Ovary (tissue), 9 donors: ENCODE results near the gene COLQ. TPM values are rescaled to one million over a fixed set of nuclear protein-coding genes. Genes with fewer than 3 reads are reported as not detected.

Experiments
- DNase-seq, 5 donors: peaks; one replicate each; pipeline ENCODE4 v3.0.0-alpha.2; 2019 to 2020
- H3K27ac ChIP-seq, 2 donors: fragments of 200-600 bp; one replicate each; pipeline versions ENCODE4 v1.5.1 to v1.8.0; 2019 to 2022
- H3K27me3 ChIP-seq: fragments of 200-600 bp; one replicate; pipeline ENCODE4 v1.8.0; 2022
- H3K36me3 ChIP-seq: fragments of 200-600 bp; sonication (generic); one replicate; pipeline ENCODE4 v1.5.1; 2019
- H3K4me1 ChIP-seq: one replicate; pipeline ENCODE4 v1.8.1; 2013; ENCODE audit warnings: mild to moderate bottlenecking, moderate library complexity; ENCODE audit not compliant: insufficient read depth
- H3K4me3 ChIP-seq: fragments of 200-600 bp; sonication (generic); one replicate; pipeline ENCODE4 v1.5.1; 2017
- H3K9me3 ChIP-seq, 2 donors: fragments of 200-600 bp in 1 of 2; sonication (generic) in 1 of 2; one replicate each; pipeline versions ENCODE4 v1.5.1 to v1.8.1; 2013 to 2019; ENCODE audit warnings: mild to moderate bottlenecking in 1 of 2, moderate library complexity in 1 of 2
- EP300 ChIP-seq: sonication (generic); formaldehyde crosslinking; IDR thresholded peaks from one replicate; pipeline ENCODE4 v1.6.1; 2017; ENCODE audit warnings: antibody characterized with exemption
- POLR2A ChIP-seq: fragments of 450-650 bp; IDR thresholded peaks from one replicate; pipeline ENCODE4 v1.6.1; 2017; ENCODE audit warnings: antibody characterized with exemption, mild to moderate bottlenecking, moderate library complexity
- WGBS, 3 donors: extraction: QIAGEN DNeasy Blood & Tissue Kit in 1 of 3; methylation state at CpG; one replicate each; pipeline versions ENCODE4 v1.1.5 to v1.1.7; 2013 to 2017; 5-methylcytosine and 5-hydroxymethylcytosine counted together
- intact Hi-C, 4 donors: fragments of 100-400 bp; cut with DNase I; formaldehyde crosslinking; loops; one replicate each; pipeline versions ENCODE4 v1.11.0 to v1.15.1; 2022 to 2023
- polyA plus RNA-seq, 2 donors: library from polyadenylated mRNA; stranded (reverse); fragments of 200-250 nt in 1 of 2; fragments of 350-450 nt in 1 of 2; fragmentation: Illumina TruSeq in 1 of 2; extraction: RNeasy Lipid Tissue Mini Kit (QIAGEN cat#74804) in 1 of 2; gene quantifications; one replicate each; pipeline ENCODE4 v1.2.3, GENCODE V29; 2013 to 2014
- total RNA-seq, 7 donors: library from RNA; depleted of rRNA in 2 of 7; stranded (reverse); fragments of >200 nt in 2 of 7; fragmentation: NEBNext Ultra II Directional in 3 of 7; extraction: Animal tissue kit (Norgen Biotek cat#: 25700) in 3 of 7; gene quantifications; one replicate each; pipeline versions ENCODE4 v1.1.0 to v1.2.4, GENCODE V29; 2016 to 2023
- TF ChIP-seq, protein P1 (sequence below), 3 donors: fragments of 450-650 bp in 2 of 3; fragments of 200-600 bp in 1 of 3; IDR thresholded peaks; one replicate each; pipeline versions ENCODE4 v1.5.1 to v1.8.0; 2016 to 2022; ENCODE audit warnings: antibody characterized with exemption in 3 of 3, mild to moderate bottlenecking in 1 of 3
- donor health status: DM: no; HTN: no; CAD: no; lungs with moderate emphysema.
- donor health status: DM: no; HTN: no; CAD: no.
- donor health status: Bipolar disorder and iron deficiency.
- donor health status: DM: yes; HTN: yes; CAD: no.
- donor health status: DM: no; HTN: no; CAD: no.
- donor health status: DM: yes; HTN: yes; CAD: no.

COLQ gene
- total and polyA plus RNA-seq, 9 donors = 1.9 to 6.1 (median 3.1) TPM

DNA sequence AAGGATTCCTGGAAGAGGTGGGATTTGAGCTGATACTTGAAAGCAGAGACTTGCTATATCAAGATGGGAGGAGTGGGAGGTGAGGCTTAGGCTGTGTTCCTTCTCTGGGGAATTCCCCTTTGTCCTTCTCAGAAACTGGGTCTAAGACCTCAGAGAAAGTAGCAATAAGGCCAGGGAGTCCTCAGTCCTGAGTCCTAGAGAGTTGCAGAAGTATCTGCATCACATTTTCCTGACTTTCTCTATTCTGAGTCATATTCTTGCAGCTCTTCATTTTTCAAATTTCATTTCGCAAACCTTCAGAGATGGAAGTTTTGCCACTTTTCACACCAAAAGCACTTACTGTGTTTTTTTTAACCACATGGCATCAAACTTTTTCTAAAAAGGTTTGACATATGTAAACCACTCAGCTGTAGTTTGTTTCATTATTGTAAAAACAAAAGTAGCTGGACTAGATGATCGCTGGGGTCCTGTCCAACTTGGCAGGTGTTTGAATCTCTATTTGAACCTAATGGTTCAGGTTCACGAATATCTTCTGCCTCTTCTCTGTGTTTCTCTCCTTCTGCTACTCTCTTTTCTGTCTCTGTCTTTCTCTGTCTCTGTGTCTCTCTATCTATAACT is 21.3 kb downstream of the COLQ start:
- no peak for DNase-seq
- intact Hi-C loops = no loop called here
- Histone ChIP-seq H3K4me3 (no peak overlapping the region), H3K9me3 (no peaks in the 10 kb centered on the region), H3K27ac (no peak overlapping the region), H3K27me3 (no peaks in the 10 kb centered on the region), H3K4me1 (peaks cover 14% of the 10 kb centered on the region), H3K36me3 (no peaks in the 10 kb centered on the region)
- no peak for TF ChIP-seq POLR2A
- no peak for TF ChIP-seq EP300
- TF ChIP-seq, protein P1, sequence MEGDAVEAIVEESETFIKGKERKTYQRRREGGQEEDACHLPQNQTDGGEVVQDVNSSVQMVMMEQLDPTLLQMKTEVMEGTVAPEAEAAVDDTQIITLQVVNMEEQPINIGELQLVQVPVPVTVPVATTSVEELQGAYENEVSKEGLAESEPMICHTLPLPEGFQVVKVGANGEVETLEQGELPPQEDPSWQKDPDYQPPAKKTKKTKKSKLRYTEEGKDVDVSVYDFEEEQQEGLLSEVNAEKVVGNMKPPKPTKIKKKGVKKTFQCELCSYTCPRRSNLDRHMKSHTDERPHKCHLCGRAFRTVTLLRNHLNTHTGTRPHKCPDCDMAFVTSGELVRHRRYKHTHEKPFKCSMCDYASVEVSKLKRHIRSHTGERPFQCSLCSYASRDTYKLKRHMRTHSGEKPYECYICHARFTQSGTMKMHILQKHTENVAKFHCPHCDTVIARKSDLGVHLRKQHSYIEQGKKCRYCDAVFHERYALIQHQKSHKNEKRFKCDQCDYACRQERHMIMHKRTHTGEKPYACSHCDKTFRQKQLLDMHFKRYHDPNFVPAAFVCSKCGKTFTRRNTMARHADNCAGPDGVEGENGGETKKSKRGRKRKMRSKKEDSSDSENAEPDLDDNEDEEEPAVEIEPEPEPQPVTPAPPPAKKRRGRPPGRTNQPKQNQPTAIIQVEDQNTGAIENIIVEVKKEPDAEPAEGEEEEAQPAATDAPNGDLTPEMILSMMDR (IDR thresholded peaks at IDR 0.05) = no peak
- 68 to 72% (median 72%) methylated on average over 3 of the region's 3 CpGs for WGBS, 3 donors

- no peak overlapping the region for H3K4me3 ChIP-seq
- H3K9me3 ChIP-seq = no peaks in the 10 kb centered on the region
- no peak overlapping the region for H3K27ac ChIP-seq
- intact Hi-C loops = no loop called here
- 21 to 52% (median 26%) methylated on average over 7 of the region's 7 CpGs for WGBS, 3 donors
- H3K27me3 ChIP-seq = no peaks in the 10 kb centered on the region
- no peaks in the 10 kb centered on the region for H3K36me3 ChIP-seq
- no peak for TF ChIP-seq POLR2A
- TF ChIP-seq EP300 = no peak
- TF ChIP-seq, protein P1 (IDR thresholded peaks at IDR 0.05) = no peak
- peaks cover 14% of the 10 kb centered on the region for H3K4me1 ChIP-seq
- DNase-seq = no peak
Measured at GRCh38 chr3:15499536-15499935, 22.0 kb downstream of the COLQ start.

GRCh38 chr3:15498431-15499214 is 22.9 kb downstream of the COLQ start:
- H3K27me3 ChIP-seq = no peaks in the 10 kb centered on the region
- H3K9me3 ChIP-seq = no peaks in the 10 kb centered on the region
- H3K36me3 ChIP-seq = no peaks in the 10 kb centered on the region
- intact Hi-C loops = no loop called here
- no peak for DNase-seq
- no peak overlapping the region for H3K27ac ChIP-seq
- H3K4me3 ChIP-seq = no peak overlapping the region
- H3K4me1 ChIP-seq = peaks cover 14% of the 10 kb centered on the region
- WGBS, 3 donors = 70 to 83% (median 73%) methylated on average over 14 of the region's 14 CpGs
- TF ChIP-seq POLR2A = no peak
- TF ChIP-seq, protein P1 (IDR thresholded peaks at IDR 0.05) = no peak
- no peak for TF ChIP-seq EP300

DNA sequence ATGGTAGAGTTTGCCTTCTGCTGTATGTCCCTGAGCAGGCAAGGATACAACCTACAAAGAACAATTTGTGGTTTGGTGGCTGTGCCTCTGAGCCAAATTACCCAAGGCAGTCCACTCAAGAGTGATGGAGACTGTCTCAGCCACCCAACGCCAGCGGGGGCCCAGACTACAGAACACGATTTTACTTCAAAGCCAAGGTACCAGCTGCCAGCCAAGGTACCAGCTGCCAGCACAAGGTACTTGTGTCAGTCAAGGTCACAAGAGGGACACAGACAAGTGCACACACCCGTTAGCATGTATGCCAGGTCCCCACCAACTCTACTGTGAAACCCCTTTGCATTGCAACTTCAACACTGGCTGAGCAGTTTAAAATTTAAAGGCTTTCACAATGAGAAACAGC is 23.5 kb downstream of the COLQ start:
- Histone ChIP-seq H3K9me3 (no peaks in the 10 kb centered on the region), H3K27me3 (no peaks in the 10 kb centered on the region), H3K4me3 (no peak overlapping the region), H3K27ac (no peak overlapping the region), H3K4me1 (peaks cover 14% of the 10 kb centered on the region), H3K36me3 (no peaks in the 10 kb centered on the region)
- no peak for DNase-seq
- WGBS, 3 donors = 87 to 97% (median 90%) methylated on average over 4 of the region's 4 CpGs
- TF ChIP-seq POLR2A (no peak), EP300 (no peak)
- TF ChIP-seq, protein P1 (IDR thresholded peaks at IDR 0.05) = no peak
- intact Hi-C loops = no loop called here
